ENCODE measurements around the gene ST3GAL2. TPM values are rescaled to one million over a fixed set of nuclear protein-coding genes. Genes with fewer than 3 reads are reported as not detected.

ST3GAL2 gene
- total RNA-seq, 1 experiment from 2014 or later, result 45.9 TPM

DNA sequence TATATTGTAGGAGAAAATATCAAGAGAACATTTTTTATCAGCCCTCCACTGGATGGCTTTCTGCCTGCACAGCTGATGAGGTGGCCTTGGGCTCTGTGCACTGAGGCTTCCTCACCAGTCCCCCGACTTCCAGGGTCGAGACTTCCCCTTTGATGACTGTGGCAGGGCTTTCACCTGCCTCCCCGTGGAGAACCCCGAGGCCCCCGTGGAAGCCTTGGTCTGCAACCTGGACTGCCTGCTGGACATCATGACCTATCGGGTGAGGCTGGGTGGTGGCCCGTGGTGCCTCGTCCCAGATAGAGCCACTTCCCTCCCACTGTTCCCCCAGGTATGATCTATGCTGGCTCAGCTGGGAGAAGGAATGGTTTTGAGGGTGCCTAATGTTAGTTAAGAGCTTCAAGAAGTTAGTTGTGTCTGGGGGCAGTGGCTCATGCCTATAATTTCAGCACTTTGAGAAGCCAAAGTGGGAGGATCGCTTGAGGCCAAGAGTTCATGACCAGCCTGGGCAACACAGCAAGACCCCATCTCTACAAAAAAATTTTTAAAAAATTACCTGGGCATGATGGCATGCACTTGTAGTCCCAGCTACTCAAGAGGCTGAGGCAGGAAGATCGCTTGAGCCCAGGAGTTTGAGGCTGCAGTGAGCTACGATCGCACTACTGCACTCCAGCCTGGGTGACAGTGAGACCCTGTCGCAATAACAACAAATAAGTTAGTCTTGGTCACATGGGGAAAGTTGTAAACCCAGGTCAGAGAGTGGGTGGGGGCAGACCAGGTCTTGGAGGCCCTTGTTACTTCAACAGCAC, 27.3 kb upstream of the ST3GAL2 start:
- H3K14ac ChIP-seq (ENCODE audit: insufficient read depth, low read length), result no peak overlapping the region; the same call in 1 of the 2 replicates
- peaks cover 3% of the 10 kb centered on the region for H4K20me1 ChIP-seq (ENCODE audit: control insufficient read depth, insufficient read depth, insufficient read length)
- H4K91ac ChIP-seq (ENCODE audit: insufficient read length, low read depth, low read length), result no peak overlapping the region
- no peak overlapping the region for H4K8ac ChIP-seq (replicated peaks; ENCODE audit: insufficient read length, low read depth, low read length)
- no peak overlapping the region for H2BK120ac ChIP-seq (ENCODE audit: low read depth, low read length, poor library complexity, severe bottlenecking)
- no peak overlapping the region for H3K27ac ChIP-seq (ENCODE audit: insufficient read length, low read depth, low read length)
- no peaks in the 10 kb centered on the region for H3K27me3 ChIP-seq (ENCODE audit: insufficient read depth, low read length)
- peaks cover 3 to 9% of the 10 kb centered on the region in 2 experiments; a peak in 3 of 4 replicates for H3K4me1 Mint-ChIP-seq
- peak overlapping the region in 2 of 3 experiments; percentile 73 to 87; a peak in 3 of 7 replicates for H3K27ac Mint-ChIP-seq
- H2BK12ac ChIP-seq (ENCODE audit: insufficient read length, low read depth, low read length), result no peak overlapping the region
- no peak overlapping the region for H3K23ac ChIP-seq (ENCODE audit: insufficient read length, low read depth, low read length)
- no peaks in the 10 kb centered on the region for H3K79me1 ChIP-seq (ENCODE audit: insufficient read depth, low read depth, low read length, poor library complexity, severe bottlenecking)
- no peak overlapping the region for H3K9ac ChIP-seq (ENCODE audit: extremely low read depth, insufficient read length, low read length)
- no peak overlapping the region for H3K4me2 ChIP-seq (ENCODE audit: insufficient read depth, insufficient read length, low read length)
- no peak overlapping the region for H3K4ac ChIP-seq (ENCODE audit: low read depth, low read length)
- H3K9me3 Mint-ChIP-seq, result no peaks in the 10 kb centered on the region
- H3K18ac ChIP-seq (ENCODE audit: insufficient read length, low read depth, low read length), result no peak overlapping the region
- no peak overlapping the region for H2AK5ac ChIP-seq (ENCODE audit: insufficient read length, low read length)
- no peak overlapping the region for H2BK15ac ChIP-seq (ENCODE audit: low read depth, low read length)
- no peak overlapping the region for H2BK5ac ChIP-seq (ENCODE audit: insufficient read length, low read length)
- no CpG with 5 or more reads among the region's 13 CpGs for WGBS (ENCODE audit: extremely low coverage, insufficient read length, low lambda C conversion rate)
- no peak overlapping the region for H3T11ph ChIP-seq (ENCODE audit: low read length)
- no peak overlapping the region for H2BK20ac ChIP-seq (ENCODE audit: low read depth, low read length, poor library complexity, severe bottlenecking)
- H4K5ac ChIP-seq (ENCODE audit: insufficient read length, low read depth, low read length), result no peak overlapping the region
- H3K23me2 ChIP-seq (ENCODE audit: insufficient read length, low read depth, low read length, poor library complexity, severe bottlenecking), result no peaks in the 10 kb centered on the region
- H3K79me2 ChIP-seq (ENCODE audit: insufficient read depth, low read length), result no peaks in the 10 kb centered on the region
- H3K56ac ChIP-seq (ENCODE audit: insufficient read length, low read depth, low read length), result no peak overlapping the region
- no peak for DNase-seq
- H3K4me3 Mint-ChIP-seq, result peak overlapping the region in 1 of 2 experiments; percentile 23; a peak in 1 of 5 replicates
- TF ChIP-seq, protein P1, sequence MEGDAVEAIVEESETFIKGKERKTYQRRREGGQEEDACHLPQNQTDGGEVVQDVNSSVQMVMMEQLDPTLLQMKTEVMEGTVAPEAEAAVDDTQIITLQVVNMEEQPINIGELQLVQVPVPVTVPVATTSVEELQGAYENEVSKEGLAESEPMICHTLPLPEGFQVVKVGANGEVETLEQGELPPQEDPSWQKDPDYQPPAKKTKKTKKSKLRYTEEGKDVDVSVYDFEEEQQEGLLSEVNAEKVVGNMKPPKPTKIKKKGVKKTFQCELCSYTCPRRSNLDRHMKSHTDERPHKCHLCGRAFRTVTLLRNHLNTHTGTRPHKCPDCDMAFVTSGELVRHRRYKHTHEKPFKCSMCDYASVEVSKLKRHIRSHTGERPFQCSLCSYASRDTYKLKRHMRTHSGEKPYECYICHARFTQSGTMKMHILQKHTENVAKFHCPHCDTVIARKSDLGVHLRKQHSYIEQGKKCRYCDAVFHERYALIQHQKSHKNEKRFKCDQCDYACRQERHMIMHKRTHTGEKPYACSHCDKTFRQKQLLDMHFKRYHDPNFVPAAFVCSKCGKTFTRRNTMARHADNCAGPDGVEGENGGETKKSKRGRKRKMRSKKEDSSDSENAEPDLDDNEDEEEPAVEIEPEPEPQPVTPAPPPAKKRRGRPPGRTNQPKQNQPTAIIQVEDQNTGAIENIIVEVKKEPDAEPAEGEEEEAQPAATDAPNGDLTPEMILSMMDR (conservative IDR thresholded peaks at IDR 0.05), result no peak
- H3K9me3 ChIP-seq (ENCODE audit: control insufficient read depth, low read depth, low read length), result no peaks in the 10 kb centered on the region
- no peaks in the 10 kb centered on the region for H3K36me3 Mint-ChIP-seq (ENCODE audit: insufficient read depth in 1 of 3, low read depth in 3 of 3)
- H2AFZ ChIP-seq (ENCODE audit: low read length), result no peak overlapping the region
- H3K27me3 Mint-ChIP-seq (ENCODE audit: low read depth), result no peaks in the 10 kb centered on the region
- no peaks in the 10 kb centered on the region for H3K4me1 ChIP-seq (ENCODE audit: insufficient read depth, low read length)
